HT-29 (cell line): ENCODE measurements around the gene PRDM11. TPM values are rescaled to one million over a fixed set of nuclear protein-coding genes. Genes with fewer than 3 reads are reported as not detected.

Experiments used
- total RNA-seq: library from RNA; depleted of rRNA; stranded (reverse); fragments of >200 nt; shearing (Covaris generic); gene quantifications from 2 replicates; pipeline ENCODE4 v1.2.3, GENCODE V29; 2014; rRNA removed

Gene PRDM11
- total RNA-seq, 1 experiment from 2014 or later: 2.0 TPM

Other genes with a start within 250 kb of the PRDM11 start
- gene TP53I11, start 195.8 kb upstream of the PRDM11 start, total RNA-seq: 65.5 and 72.6 TPM in 2 replicates
- 10.1 and 17.6 TPM in 2 replicates for gene SYT13, start 139.7 kb downstream of the PRDM11 start, total RNA-seq